Mesenchymal stem cell (in vitro differentiated cells and primary cell): Measurements from ENCODE around the gene DNAJC28.

ENCODE experiments used
- DNase-seq: peaks from one replicate; pipeline ENCODE4 v3.0.0-alpha.2; 2013
- H2AFZ ChIP-seq: one replicate; pipeline ENCODE4 v1.6.1; 2013; ENCODE audit warnings: low read depth, mild to moderate bottlenecking, control low read depth, inconsistent platforms, low read length, moderate library complexity
- H2AK5ac ChIP-seq: 2 replicates; pipeline ENCODE4 v1.6.1; 2013; ENCODE audit warnings: low read length, moderate library complexity, mild to moderate bottlenecking, inconsistent platforms; ENCODE audit not compliant: severe bottlenecking
- H2BK120ac ChIP-seq: one replicate; pipeline ENCODE4 v1.6.1; 2013; ENCODE audit warnings: low read depth, mild to moderate bottlenecking, inconsistent platforms, low read length, moderate library complexity
- H2BK12ac ChIP-seq, 2 experiments: one replicate each; pipeline ENCODE4 v1.6.1; 2013; ENCODE audit warnings: inconsistent platforms in 2 of 2, low read length in 2 of 2, mild to moderate bottlenecking in 2 of 2, moderate library complexity in 2 of 2, control low read depth in 1 of 2
- H2BK15ac ChIP-seq: one replicate; pipeline ENCODE4 v1.6.1; 2013; ENCODE audit warnings: mild to moderate bottlenecking, low read depth, inconsistent platforms; ENCODE audit not compliant: poor library complexity, severe bottlenecking
- H2BK5ac ChIP-seq: 2 replicates; pipeline ENCODE4 v1.6.1; 2013; ENCODE audit warnings: low read depth, mild to moderate bottlenecking, low read length, control low read depth, inconsistent platforms; ENCODE audit not compliant: poor library complexity, severe bottlenecking
- H3K14ac ChIP-seq, 2 experiments: one replicate each; pipeline ENCODE4 v1.6.1; 2013; ENCODE audit warnings: inconsistent platforms in 2 of 2, low read length in 2 of 2, control low read depth in 1 of 2, mild to moderate bottlenecking in 1 of 2, moderate library complexity in 1 of 2
- H3K18ac ChIP-seq, 2 experiments: one replicate each; pipeline ENCODE4 v1.6.1; 2013; ENCODE audit warnings: inconsistent platforms in 2 of 2, low read length in 2 of 2, control low read depth in 1 of 2, low read depth in 1 of 2, mild to moderate bottlenecking in 1 of 2
- H3K23ac ChIP-seq, 2 experiments: one replicate each; pipeline ENCODE4 v1.6.1; 2013; ENCODE audit warnings: inconsistent platforms in 2 of 2, low read length in 2 of 2, mild to moderate bottlenecking in 2 of 2, moderate library complexity in 2 of 2, control low read depth in 1 of 2
- H3K27ac ChIP-seq: 2 replicates; pipeline ENCODE4 v1.5.1; 2013; ENCODE audit warnings: mild to moderate bottlenecking, moderate library complexity, low read length, control low read depth, inconsistent platforms; ENCODE audit not compliant: poor library complexity, severe bottlenecking
- H3K27me3 ChIP-seq, 2 experiments: 2 replicates each; pipeline versions ENCODE4 v1.6.1 to v1.7.0; 2013; ENCODE audit warnings: low read length in 2 of 2, mild to moderate bottlenecking in 2 of 2, moderate library complexity in 2 of 2, control low read depth in 1 of 2, inconsistent platforms in 1 of 2; ENCODE audit not compliant: control insufficient read depth in 1 of 2, insufficient read depth in 1 of 2
- H3K36me3 ChIP-seq, 2 experiments: 2 replicates each; pipeline versions ENCODE4 v1.6.1 to v1.7.0; 2013; ENCODE audit warnings: low read length in 2 of 2, control low read depth in 1 of 2, inconsistent platforms in 1 of 2, low read depth in 1 of 2, mild to moderate bottlenecking in 1 of 2; ENCODE audit not compliant: insufficient read depth in 2 of 2, control insufficient read depth in 1 of 2
- H3K4ac ChIP-seq, 2 experiments: one replicate each; pipeline ENCODE4 v1.6.1; 2013; ENCODE audit warnings: inconsistent platforms in 2 of 2, low read length in 2 of 2, mild to moderate bottlenecking in 2 of 2, moderate library complexity in 2 of 2, control low read depth in 1 of 2, low read depth in 1 of 2
- H3K4me1 ChIP-seq: 2 replicates; pipeline ENCODE4 v1.6.1; 2013; ENCODE audit warnings: low read depth, low read length, control low read depth; ENCODE audit not compliant: control insufficient read depth, insufficient read depth
- H3K4me2 ChIP-seq: 2 replicates; pipeline ENCODE4 v1.6.1; 2013; ENCODE audit warnings: low read length, mild to moderate bottlenecking, inconsistent platforms; ENCODE audit not compliant: poor library complexity, severe bottlenecking
- H3K4me3 ChIP-seq, 2 experiments: 2 replicates each; pipeline versions ENCODE4 v1.5.1 to v1.7.0; 2013; ENCODE audit warnings: low read length in 2 of 2, mild to moderate bottlenecking in 2 of 2, control low read depth in 1 of 2, low read depth in 1 of 2; ENCODE audit not compliant: insufficient read depth in 1 of 2
- H3K79me1 ChIP-seq: replicated peaks from 2 replicates; pipeline ENCODE4 v1.6.1; 2013; ENCODE audit warnings: mild to moderate bottlenecking, control low read depth, low read length, inconsistent platforms; ENCODE audit not compliant: poor library complexity, severe bottlenecking
- H3K9ac ChIP-seq: 2 replicates; pipeline ENCODE4 v1.7.0; 2013; ENCODE audit warnings: mild to moderate bottlenecking, low read length, moderate library complexity
- H3K9me3 ChIP-seq: 2 replicates; pipeline ENCODE4 v1.7.0; 2013; ENCODE audit warnings: mild to moderate bottlenecking, low read length; ENCODE audit not compliant: control insufficient read depth
- H4K8ac ChIP-seq: one replicate; pipeline ENCODE4 v1.6.1; 2013; ENCODE audit warnings: inconsistent platforms, mild to moderate bottlenecking, low read length, moderate library complexity
- H4K91ac ChIP-seq: one replicate; pipeline ENCODE4 v1.6.1; 2013; ENCODE audit warnings: mild to moderate bottlenecking, low read length, inconsistent platforms
- whole genome bisulfite sequencing: methylation state at CpG from one replicate; pipeline ENCODE4 v1.1.7; 2013; ENCODE audit warnings: mixed read lengths; 5-methylcytosine and 5-hydroxymethylcytosine counted together

Gene DNAJC28

GRCh38 chr21:33444499-33444898, 47.0 kb downstream of the DNAJC28 start:
- Histone ChIP-seq H3K18ac (no peak overlapping the region), H3K9ac (no peak overlapping the region), H3K27ac (no peak overlapping the region), H3K36me3 (peaks cover 8 to 19% of the 10 kb centered on the region in 2 experiments), H3K79me1 (no peaks in the 10 kb centered on the region), H3K27me3 (no peaks in the 10 kb centered on the region), H3K9me3 (no peaks in the 10 kb centered on the region), H3K4ac (no peak overlapping the region), H3K14ac (no peak overlapping the region), H2BK15ac (no peak overlapping the region), H3K23ac (no peak overlapping the region), H2BK120ac (no peak overlapping the region), H3K4me3 (no peak overlapping the region), H3K4me2 (no peak overlapping the region), H4K8ac (no peak overlapping the region), H2AK5ac (no peak overlapping the region), H2BK5ac (no peak overlapping the region), H2BK12ac (no peak overlapping the region), H3K4me1 (peaks cover 5% of the 10 kb centered on the region), H2AFZ (no peak overlapping the region), H4K91ac (no peak overlapping the region)
- WGBS = 50% methylated on average over 2 of the region's 2 CpGs
- DNase-seq = no peak

GRCh38 chr21:33443194-33443593, 48.3 kb downstream of the DNAJC28 start:
- Histone ChIP-seq H3K9me3 (no peaks in the 10 kb centered on the region), H3K36me3 (peaks cover 10 to 24% of the 10 kb centered on the region in 2 experiments), H4K91ac (no peak overlapping the region), H2BK15ac (no peak overlapping the region), H2AFZ (no peak overlapping the region), H3K27ac (no peak overlapping the region), H3K79me1 (peaks cover 2% of the 10 kb centered on the region), H3K27me3 (no peaks in the 10 kb centered on the region), H2BK12ac (no peak overlapping the region), H3K23ac (no peak overlapping the region), H2AK5ac (peak overlapping the region; percentile 88), H3K14ac (no peak overlapping the region), H2BK5ac (no peak overlapping the region), H2BK120ac (no peak overlapping the region), H3K4me1 (peaks cover 5% of the 10 kb centered on the region), H3K9ac (no peak overlapping the region), H3K18ac (no peak overlapping the region), H4K8ac (no peak overlapping the region), H3K4ac (no peak overlapping the region), H3K4me3 (no peak overlapping the region), H3K4me2 (peak overlapping the region; percentile 22)
- no peak for DNase-seq
- WGBS = 81% methylated on average over 3 of the region's 5 CpGs

GRCh38 chr21:33441489-33442477, 49.7 kb downstream of the DNAJC28 start:
- peaks cover 5% of the 10 kb centered on the region for H3K79me1 ChIP-seq
- H3K14ac ChIP-seq = no peak overlapping the region
- peak; percentile 92 for DNase-seq
- no peak overlapping the region for H2AFZ ChIP-seq
- H3K18ac ChIP-seq = no peak overlapping the region
- H3K9ac ChIP-seq = peak overlapping the region; percentile 24
- H3K4me1 ChIP-seq = peaks cover 5% of the 10 kb centered on the region
- no peak overlapping the region for H2BK5ac ChIP-seq
- H3K4me2 ChIP-seq = no peak overlapping the region
- no peak overlapping the region for H2AK5ac ChIP-seq
- no peak overlapping the region for H2BK12ac ChIP-seq
- H2BK15ac ChIP-seq = no peak overlapping the region
- WGBS = 79% methylated on average over 9 of the region's 11 CpGs
- no peak overlapping the region for H4K91ac ChIP-seq
- no peak overlapping the region for H2BK120ac ChIP-seq
- no peak overlapping the region for H3K4me3 ChIP-seq
- no peaks in the 10 kb centered on the region for H3K9me3 ChIP-seq
- peaks cover 14 to 27% of the 10 kb centered on the region in 2 experiments for H3K36me3 ChIP-seq
- H3K4ac ChIP-seq = no peak overlapping the region
- no peak overlapping the region for H4K8ac ChIP-seq
- peak overlapping the region; percentile 5 for H3K27ac ChIP-seq
- H3K27me3 ChIP-seq = no peaks in the 10 kb centered on the region
- H3K23ac ChIP-seq = no peak overlapping the region
